Cardiac muscle cell (in vitro differentiated cells and primary cell): ENCODE results near the gene PBX1. TPM values are rescaled to one million over a fixed set of nuclear protein-coding genes. Genes with fewer than 3 reads are reported as not detected.

Source experiments
- DNase-seq, 2 donors: peaks; one replicate each; pipeline versions ENCODE4 v3.0.0 to v3.0.0-alpha.2; 2010 to 2017; ENCODE audit warnings: low read depth in 1 of 2, low spot score in 1 of 2
- H3K27ac ChIP-seq: fragments of 200-600 bp; sonication (generic); 2 replicates; pipeline ENCODE4 v1.5.1; 2016
- H3K27me3 ChIP-seq: fragments of 200-600 bp; sonication (generic); 2 replicates; pipeline ENCODE4 v1.6.0; 2016; ENCODE audit warnings: control low read depth
- H3K36me3 ChIP-seq: fragments of 200-600 bp; sonication (generic); 2 replicates; pipeline ENCODE4 v1.5.1; 2016; ENCODE audit warnings: control low read depth
- H3K4me1 ChIP-seq: fragments of 200-600 bp; sonication (generic); 2 replicates; pipeline ENCODE4 v1.8.1; 2017; ENCODE audit warnings: low read depth, mild to moderate bottlenecking, mixed run types
- H3K4me3 ChIP-seq: fragments of 200-600 bp; sonication (generic); 2 replicates; pipeline ENCODE4 v1.5.1; 2016; ENCODE audit warnings: mild to moderate bottlenecking
- H3K9me3 ChIP-seq: fragments of 200-600 bp; sonication (generic); 2 replicates; pipeline ENCODE4 v1.5.1; 2017; ENCODE audit warnings: low read depth, mild to moderate bottlenecking, control low read depth
- CTCF ChIP-seq: IDR thresholded peaks from 2 replicates; pipeline ENCODE4 v1.5.1; 2012; ENCODE audit warnings: low read depth, mild to moderate bottlenecking, low read length
- polyA plus RNA-seq: library from polyadenylated mRNA; unstranded; fragments of >200 nt; fragmentation: Nextera tagmentation; extraction: Ambion mirVana; gene quantifications from 2 replicates; pipeline ENCODE4 v1.2.1, GENCODE V29; 2016
- total RNA-seq: library from RNA; depleted of rRNA; stranded (reverse); fragments of >200 nt; gene quantifications from 2 replicates; pipeline ENCODE4 v1.2.3, GENCODE V29; 2016

The PBX1 gene
- total and polyA plus RNA-seq, 2 experiments from 2014 or later: 43.5 to 182 TPM

GRCh38 chr1:164687777-164688176 lies 128.8 kb downstream of the PBX1 start:
- Histone ChIP-seq H3K4me3 (no peak overlapping the region), H3K36me3 (no peaks in the 10 kb centered on the region), H3K27ac (peak overlapping the region; percentile 51), H3K9me3 (no peaks in the 10 kb centered on the region), H3K27me3 (no peaks in the 10 kb centered on the region), H3K4me1 (peaks cover 50% of the 10 kb centered on the region)
- no peak for DNase-seq
- no peak for TF ChIP-seq CTCF

- H3K27me3 ChIP-seq: no peaks in the 10 kb centered on the region
- DNase-seq: no peak
- TF ChIP-seq CTCF: no peak
- H3K9me3 ChIP-seq: no peaks in the 10 kb centered on the region
- peak overlapping the region; percentile 40 for H3K27ac ChIP-seq
- peaks cover 40% of the 10 kb centered on the region for H3K4me1 ChIP-seq
- no peak overlapping the region for H3K4me3 ChIP-seq
- H3K36me3 ChIP-seq: no peaks in the 10 kb centered on the region
Observed at GRCh38 chr1:164688791-164689190, 129.8 kb downstream of the PBX1 start.

- no peak for TF ChIP-seq CTCF
- peak overlapping the region; percentile 73 for H3K27ac ChIP-seq
Observed at GRCh38 chr1:164689672-164690511, 130.9 kb downstream of the PBX1 start.

GRCh38 chr1:164692420-164692819 lies 133.4 kb downstream of the PBX1 start:
- no peaks in the 10 kb centered on the region for H3K36me3 ChIP-seq
- no peak for TF ChIP-seq CTCF
- H3K27me3 ChIP-seq: no peaks in the 10 kb centered on the region
- DNase-seq: no peak
- H3K4me3 ChIP-seq: no peak overlapping the region
- H3K27ac ChIP-seq: no peak overlapping the region
- H3K9me3 ChIP-seq: no peaks in the 10 kb centered on the region
- H3K4me1 ChIP-seq: peaks cover 20% of the 10 kb centered on the region

More at GRCh38 chr1:164689672-164690511, 130.9 kb downstream of the PBX1 start:
- Histone ChIP-seq H3K27me3 (no peaks in the 10 kb centered on the region), H3K4me3 (no peak overlapping the region), H3K4me1 (peaks cover 29% of the 10 kb centered on the region), H3K36me3 (no peaks in the 10 kb centered on the region), H3K9me3 (no peaks in the 10 kb centered on the region)
- peak in 1 of 2 donors; percentile 32 for DNase-seq

GRCh38 chr1:164693564-164694359 lies 134.8 kb downstream of the PBX1 start:
- DNase-seq: no peak

More at GRCh38 chr1:164693564-164694359, 134.8 kb downstream of the PBX1 start:
- no peak for TF ChIP-seq CTCF
- H3K27me3 ChIP-seq: no peaks in the 10 kb centered on the region
- no peaks in the 10 kb centered on the region for H3K9me3 ChIP-seq
- H3K4me1 ChIP-seq: peaks cover 14% of the 10 kb centered on the region
- H3K4me3 ChIP-seq: no peak overlapping the region
- H3K36me3 ChIP-seq: no peaks in the 10 kb centered on the region
- H3K27ac ChIP-seq: no peak overlapping the region
